DOHH2 (cell line): ENCODE measurements around the gene HERC6.

Experiments used
- H3F3A ChIP-seq: fragments of 200-600 bp; sonication (generic), shearing (Covaris generic); 2 replicates; pipeline ENCODE4 v1.6.0; 2016; ENCODE audit warnings: antibody characterized with exemption, mild to moderate bottlenecking; ENCODE audit not compliant: control insufficient read depth, insufficient read depth
- H3K27ac ChIP-seq: fragments of 200-600 bp; sonication (generic); 2 replicates; pipeline ENCODE4 v1.5.1; 2014; ENCODE audit warnings: low read depth, mild to moderate bottlenecking, low read length, moderate library complexity
- H3K27me3 ChIP-seq: fragments of 200-600 bp; sonication (generic); 2 replicates; pipeline ENCODE4 v1.6.1; 2014; ENCODE audit warnings: mild to moderate bottlenecking, low read length, mixed read lengths; ENCODE audit not compliant: control insufficient read depth
- H3K36me3 ChIP-seq: fragments of 200-600 bp; sonication (generic); 2 replicates; pipeline ENCODE4 v1.6.1; 2014; ENCODE audit warnings: mild to moderate bottlenecking, low read length, moderate library complexity, mixed read lengths; ENCODE audit not compliant: control insufficient read depth
- H3K4me1 ChIP-seq: fragments of 200-600 bp; sonication (generic); 2 replicates; pipeline ENCODE4 v1.6.1; 2014; ENCODE audit warnings: mild to moderate bottlenecking, low read length, mixed read lengths; ENCODE audit not compliant: control insufficient read depth
- H3K4me2 ChIP-seq: fragments of 200-600 bp; sonication (generic); 2 replicates; pipeline ENCODE4 v1.6.0; 2014; ENCODE audit warnings: mild to moderate bottlenecking, low read length, moderate library complexity
- H3K4me3 ChIP-seq: fragments of 200-600 bp; sonication (generic); 2 replicates; pipeline ENCODE4 v1.5.1; 2014; ENCODE audit warnings: mild to moderate bottlenecking, low read length, mixed read lengths
- H3K79me2 ChIP-seq: fragments of 200-600 bp; sonication (generic); 2 replicates; pipeline ENCODE4 v1.6.1; 2014; ENCODE audit warnings: mild to moderate bottlenecking, low read length, mixed read lengths; ENCODE audit not compliant: control insufficient read depth
- H3K9me2 ChIP-seq: fragments of 200-600 bp; sonication (generic); replicated peaks from 2 replicates; pipeline ENCODE4 v1.6.1; 2014; ENCODE audit warnings: mild to moderate bottlenecking, low read length, mixed read lengths; ENCODE audit not compliant: control insufficient read depth
- H3K9me3 ChIP-seq: fragments of 200-600 bp; sonication (generic); 2 replicates; pipeline ENCODE4 v1.6.1; 2014; ENCODE audit warnings: antibody characterized with exemption, low read length, mixed read lengths; ENCODE audit not compliant: control insufficient read depth, insufficient read depth
- H4K20me1 ChIP-seq: fragments of 200-600 bp; sonication (generic); 2 replicates; pipeline ENCODE4 v1.6.0; 2014; ENCODE audit warnings: low read depth, mild to moderate bottlenecking, antibody characterized with exemption, low read length, moderate library complexity; ENCODE audit not compliant: control insufficient read depth, insufficient read depth
- EZH2phosphoT487 ChIP-seq: fragments of 200-600 bp; sonication (generic); IDR thresholded peaks from 2 replicates; pipeline ENCODE4 v1.6.1; 2017; ENCODE audit warnings: borderline replicate concordance, mild to moderate bottlenecking, antibody characterized with exemption, low read length, moderate library complexity, mixed read lengths
- TF ChIP-seq, protein P1 (sequence below): fragments of 200-600 bp; sonication (generic); IDR thresholded peaks from one replicate; pipeline ENCODE4 v1.5.1; 2014; ENCODE audit warnings: antibody characterized with exemption, mild to moderate bottlenecking, low read depth, low read length; ENCODE audit not compliant: poor library complexity, severe bottlenecking

The HERC6 gene

DNA sequence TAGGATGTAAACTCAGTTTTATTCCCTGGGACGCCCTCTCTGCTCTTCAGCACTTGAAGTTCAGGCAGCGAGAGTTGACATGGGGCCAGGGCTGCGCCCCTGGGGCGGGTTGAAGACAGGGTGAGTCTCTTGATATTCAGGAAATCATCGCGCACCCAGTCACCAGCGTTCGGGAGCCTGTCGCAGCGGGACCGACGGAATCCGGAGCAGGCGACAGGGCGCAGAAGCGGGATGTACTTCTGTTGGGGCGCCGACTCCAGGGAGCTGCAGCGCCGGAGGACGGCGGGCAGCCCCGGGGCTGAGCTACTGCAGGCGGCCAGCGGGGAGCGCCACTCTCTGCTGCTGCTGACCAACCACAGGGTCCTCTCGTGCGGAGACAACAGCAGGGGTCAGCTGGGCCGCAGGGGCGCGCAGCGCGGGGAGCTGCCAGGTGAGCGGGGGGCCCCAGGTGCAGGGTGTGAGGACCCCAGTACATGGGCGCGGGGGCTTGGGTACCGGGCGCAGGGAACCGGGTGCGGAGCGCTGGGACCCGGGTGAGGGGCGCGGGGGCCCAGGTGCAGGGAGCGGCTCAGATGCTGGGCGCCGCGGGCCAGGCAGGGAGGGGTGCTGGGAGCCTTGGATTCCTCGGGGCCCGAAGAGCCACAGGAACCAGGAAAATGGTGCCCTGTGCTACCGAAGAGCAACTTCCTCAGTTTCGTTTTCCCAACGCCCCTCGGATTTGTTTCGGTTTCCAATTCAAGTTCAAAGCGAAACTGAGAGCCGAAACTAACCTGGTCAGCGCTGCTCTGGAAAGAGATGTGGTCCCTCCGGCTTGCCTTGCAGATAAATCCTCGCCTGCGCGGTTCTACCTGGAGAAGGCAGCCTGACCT is at the start of gene HERC6:
Gene HERC6, plus strand, starts transcription at position 162 of the 869 bp plus-strand sequence. Its CDS starts 70 bp downstream, at position 232.
- Histone ChIP-seq H3K27me3 (peaks cover 27% of the 10 kb centered on the region), H3K4me2 (peak within 1 kb of the TSS; percentile 83), H3K27ac (no peak within 1 kb of the TSS), H3K79me2 (no peaks in the 10 kb centered on the region), H3K4me3 (peak within 1 kb of the TSS; percentile 84), H3K9me3 (no peaks in the 10 kb centered on the region), H3K36me3 (no peaks in the 10 kb centered on the region), H3K4me1 (0 out of 2 replicates have a peak, but pooled peaks cover 5% of the 10 kb centered on the region), H3F3A (no peaks in the 10 kb centered on the region), H4K20me1 (no peaks in the 10 kb centered on the region), H3K9me2 (no peaks in the 10 kb centered on the region)
- TF ChIP-seq, protein P1, sequence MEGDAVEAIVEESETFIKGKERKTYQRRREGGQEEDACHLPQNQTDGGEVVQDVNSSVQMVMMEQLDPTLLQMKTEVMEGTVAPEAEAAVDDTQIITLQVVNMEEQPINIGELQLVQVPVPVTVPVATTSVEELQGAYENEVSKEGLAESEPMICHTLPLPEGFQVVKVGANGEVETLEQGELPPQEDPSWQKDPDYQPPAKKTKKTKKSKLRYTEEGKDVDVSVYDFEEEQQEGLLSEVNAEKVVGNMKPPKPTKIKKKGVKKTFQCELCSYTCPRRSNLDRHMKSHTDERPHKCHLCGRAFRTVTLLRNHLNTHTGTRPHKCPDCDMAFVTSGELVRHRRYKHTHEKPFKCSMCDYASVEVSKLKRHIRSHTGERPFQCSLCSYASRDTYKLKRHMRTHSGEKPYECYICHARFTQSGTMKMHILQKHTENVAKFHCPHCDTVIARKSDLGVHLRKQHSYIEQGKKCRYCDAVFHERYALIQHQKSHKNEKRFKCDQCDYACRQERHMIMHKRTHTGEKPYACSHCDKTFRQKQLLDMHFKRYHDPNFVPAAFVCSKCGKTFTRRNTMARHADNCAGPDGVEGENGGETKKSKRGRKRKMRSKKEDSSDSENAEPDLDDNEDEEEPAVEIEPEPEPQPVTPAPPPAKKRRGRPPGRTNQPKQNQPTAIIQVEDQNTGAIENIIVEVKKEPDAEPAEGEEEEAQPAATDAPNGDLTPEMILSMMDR, result peak; percentile 78
- TF ChIP-seq EZH2phosphoT487, result no peak

GRCh38 chr4:88333741-88334405 is 44.8 kb upstream of the HERC6 start:
- no peaks in the 10 kb centered on the region for H3K9me3 ChIP-seq
- H3K9me2 ChIP-seq, result no peaks in the 10 kb centered on the region
- no peaks in the 10 kb centered on the region for H3K79me2 ChIP-seq
- no peaks in the 10 kb centered on the region for H3K4me1 ChIP-seq
- TF ChIP-seq, protein P1, result no peak
- TF ChIP-seq EZH2phosphoT487, result no peak
- H3K4me3 ChIP-seq, result no peak overlapping the region
- no peaks in the 10 kb centered on the region for H3K36me3 ChIP-seq
- H4K20me1 ChIP-seq, result no peaks in the 10 kb centered on the region
- no peaks in the 10 kb centered on the region for H3F3A ChIP-seq
- no peak overlapping the region for H3K4me2 ChIP-seq
- H3K27me3 ChIP-seq, result no peaks in the 10 kb centered on the region; the same call in 1 of the 2 replicates
- H3K27ac ChIP-seq, result no peak overlapping the region

DNA sequence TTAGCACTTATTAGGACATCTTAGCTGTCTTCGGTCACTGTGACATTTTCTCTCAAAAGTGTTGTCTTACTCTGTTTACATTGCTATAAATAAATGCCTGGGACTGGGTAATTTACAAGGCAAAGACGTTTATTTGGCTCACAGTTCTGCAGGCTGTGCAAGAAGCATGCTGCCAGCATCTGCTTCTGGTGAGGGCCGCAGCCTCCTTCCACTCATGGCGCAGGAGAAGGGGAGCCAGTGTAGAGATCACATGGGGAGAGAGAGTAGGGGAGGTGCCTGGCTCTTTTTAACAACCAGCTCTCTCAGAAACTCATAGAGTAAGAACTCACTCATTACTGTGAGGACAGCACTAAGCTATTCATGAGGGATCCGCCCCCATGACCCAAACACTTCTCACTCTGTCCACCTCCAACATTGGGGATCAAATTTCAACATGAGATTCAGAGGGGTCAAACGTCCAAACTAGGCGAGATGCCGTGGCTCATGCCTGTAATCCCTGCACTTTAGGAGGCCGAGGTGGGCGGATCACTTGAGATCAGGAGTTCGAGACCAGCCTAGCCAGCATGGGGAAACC is 43.5 kb upstream of the HERC6 start:
- no peaks in the 10 kb centered on the region for H3K9me2 ChIP-seq
- no peaks in the 10 kb centered on the region; the same call in 1 of the 2 replicates for H3K27me3 ChIP-seq
- no peaks in the 10 kb centered on the region for H3K9me3 ChIP-seq
- TF ChIP-seq, protein P1, result no peak
- TF ChIP-seq EZH2phosphoT487, result no peak
- H3K4me1 ChIP-seq, result no peaks in the 10 kb centered on the region
- H3K36me3 ChIP-seq, result no peaks in the 10 kb centered on the region
- no peaks in the 10 kb centered on the region for H3F3A ChIP-seq
- H3K4me3 ChIP-seq, result no peak overlapping the region
- no peaks in the 10 kb centered on the region for H4K20me1 ChIP-seq
- no peaks in the 10 kb centered on the region for H3K79me2 ChIP-seq
- H3K4me2 ChIP-seq, result no peak overlapping the region
- H3K27ac ChIP-seq, result no peak overlapping the region
